Measurements from ENCODE around the gene TRABD2A. TPM values are rescaled to one million over a fixed set of nuclear protein-coding genes. Genes with fewer than 3 reads are reported as not detected.
"Not testable (repeated sequence)": the region's sequence is repeated elsewhere in the genome, so short reads cannot be mapped to it uniquely, and the experiment has no call there.

The TRABD2A gene
- total RNA-seq, 5 donors from 2014 or later (not counting 1 experiment from before 2014, with no cell fraction given) = 77.3 to 219 (median 106) TPM

GRCh38 chr2:84923009-84923408 is 42.1 kb upstream of the TRABD2A start:
- H3K4me1 Mint-ChIP-seq = peaks cover 59 to 69% (median 60%) of the 10 kb centered on the region in 3 donors
- no peak overlapping the region for H3K27ac ChIP-seq (ENCODE audit: low read length)
- POLR2A ChIA-PET = no interaction called here

GRCh38 chr2:84919885-84920580 is 39.1 kb upstream of the TRABD2A start:
- H3K9me3 Mint-ChIP-seq = no peaks in the 10 kb centered on the region
- peaks cover 41 to 54% (median 43%) of the 10 kb centered on the region in 3 donors for H3K4me1 Mint-ChIP-seq
- peak overlapping the region; percentile 87 to 93 for H3K27ac Mint-ChIP-seq
- Histone ChIP-seq H3K4me3 (ENCODE audit: control insufficient read depth in 1 of 2, extremely low read depth in 1 of 2, low read length in 1 of 2) (no peak overlapping the region), H3K27ac (ENCODE audit: low read length) (peak overlapping the region; percentile 26), H3K27me3 (replicated peaks in 1 of 2; ENCODE audit: control insufficient read depth in 2 of 2, extremely low read depth in 1 of 2, insufficient read depth in 2 of 2, low read length in 1 of 2) (no peaks in the 10 kb centered on the region), H3K4me1 (ENCODE audit: control insufficient read depth in 1 of 2, extremely low read depth in 1 of 2, insufficient read depth in 2 of 2, low read length in 2 of 2) (peaks cover 25 to 40% of the 10 kb centered on the region in 2 experiments), H3K9me3 (no peaks in the 10 kb centered on the region), H3K36me3 (ENCODE audit: control insufficient read depth in 2 of 2, extremely low read depth in 1 of 2, insufficient read depth in 1 of 2, low read length in 1 of 2) (no peaks in the 10 kb centered on the region)
- H3K27me3 Mint-ChIP-seq = no peaks in the 10 kb centered on the region
- no peaks in the 10 kb centered on the region for H3K36me3 Mint-ChIP-seq
- POLR2A ChIA-PET = interaction anchor here (0.6 to 1.3 kb wide), 4 partner anchors 14 to 179 kb away, joined by 3 to 4 read pairs (median 3); partner anchors contain the start of gene TMSB10 (in 1 of the 2)
- peak; percentile 56 to 75 (median 57) for ATAC-seq (replicated peaks in 1 of 4)
- CTCF ChIA-PET = interaction anchor here (0.6 to 1.2 kb wide), 3 partner anchors 13 to 79 kb away, joined by 3 to 4 read pairs (median 3); no protein-coding TSS in a partner anchor
- H3K4me3 Mint-ChIP-seq = peak overlapping the region; percentile 46 to 58 (median 50)
- 48% methylated on average over 5 of the region's 7 CpGs for WGBS (ENCODE audit: insufficient coverage)
- DNase-seq = peak in 14 of 35 experiments; percentile 21 to 57 (median 38)

More at GRCh38 chr2:84923009-84923408, 42.1 kb upstream of the TRABD2A start:
- Histone ChIP-seq H3K4me1 (ENCODE audit: control insufficient read depth in 1 of 2, extremely low read depth in 1 of 2, insufficient read depth in 2 of 2, low read length in 2 of 2) (peaks cover 34 to 65% of the 10 kb centered on the region in 2 experiments), H3K27me3 (replicated peaks in 1 of 2; ENCODE audit: control insufficient read depth in 2 of 2, extremely low read depth in 1 of 2, insufficient read depth in 2 of 2, low read length in 1 of 2) (no peaks in the 10 kb centered on the region), H3K36me3 (ENCODE audit: control insufficient read depth in 2 of 2, extremely low read depth in 1 of 2, insufficient read depth in 1 of 2, low read length in 1 of 2) (no peaks in the 10 kb centered on the region), H3K4me3 (ENCODE audit: control insufficient read depth in 1 of 2, extremely low read depth in 1 of 2, low read length in 1 of 2) (no peak overlapping the region), H3K9me3 (no peaks in the 10 kb centered on the region)
- Mint-ChIP-seq H3K36me3 (no peaks in the 10 kb centered on the region), H3K27ac (peak overlapping the region; percentile 44 to 75), H3K9me3 (no peaks in the 10 kb centered on the region), H3K27me3 (no peaks in the 10 kb centered on the region), H3K4me3 (no peak overlapping the region)
- DNase-seq (no peak), ATAC-seq (replicated peaks in 1 of 4) (no peak)
- CTCF ChIA-PET = interaction anchor here (0.6 to 1.0 kb wide), 5 partner anchors 13 to 1263 kb away, joined by 3 to 5 read pairs (median 4); no protein-coding TSS in a partner anchor

GRCh38 chr2:84918430-84918829 is 37.5 kb upstream of the TRABD2A start:
- no peaks in the 10 kb centered on the region for H3K27me3 ChIP-seq (replicated peaks in 1 of 2; ENCODE audit: control insufficient read depth in 2 of 2, extremely low read depth in 1 of 2, insufficient read depth in 2 of 2, low read length in 1 of 2)
- H3K27ac ChIP-seq (ENCODE audit: low read length) = peak overlapping the region; percentile 19
- Mint-ChIP-seq H3K4me3 (peak overlapping the region in 1 of 3 donors; percentile 38), H3K36me3 (no peaks in the 10 kb centered on the region), H3K4me1 (peaks cover 30 to 43% (median 30%) of the 10 kb centered on the region in 3 donors), H3K27me3 (no peaks in the 10 kb centered on the region), H3K9me3 (no peaks in the 10 kb centered on the region), H3K27ac (peak overlapping the region; percentile 87 to 93)
- ATAC-seq (replicated peaks in 1 of 4) (no peak), DNase-seq (no peak)
- ChIA-PET POLR2A (interaction anchor here (0.5 to 1.0 kb wide), 3 partner anchors 12 to 402 kb away, joined by 3 to 6 read pairs (median 5); partner anchors contain the start of gene DNAH6 (in 1 of the 2)), CTCF (interaction anchor here (0.6 kb wide), 4 partner anchors 11 to 93 kb away, joined by 3 to 11 read pairs (median 5); no protein-coding TSS in a partner anchor)
- WGBS (ENCODE audit: insufficient coverage) = no CpG with 5 or more reads among the region's 2 CpGs
- peaks cover 19 to 24% of the 10 kb centered on the region in 2 experiments for H3K4me1 ChIP-seq (ENCODE audit: control insufficient read depth in 1 of 2, extremely low read depth in 1 of 2, insufficient read depth in 2 of 2, low read length in 2 of 2)
- no peaks in the 10 kb centered on the region for H3K9me3 ChIP-seq
- H3K36me3 ChIP-seq (ENCODE audit: control insufficient read depth in 2 of 2, extremely low read depth in 1 of 2, insufficient read depth in 1 of 2, low read length in 1 of 2) = no peaks in the 10 kb centered on the region
- no peak overlapping the region for H3K4me3 ChIP-seq (ENCODE audit: control insufficient read depth in 1 of 2, extremely low read depth in 1 of 2, low read length in 1 of 2)

- H3K4me3 ChIP-seq (ENCODE audit: control insufficient read depth in 1 of 2, extremely low read depth in 1 of 2, low read length in 1 of 2); H3K36me3 Mint-ChIP-seq; H3K9me3 Mint-ChIP-seq; H3K27me3 Mint-ChIP-seq; H3K9me3 ChIP-seq; H3K27me3 ChIP-seq (replicated peaks in 1 of 2; ENCODE audit: control insufficient read depth in 2 of 2, extremely low read depth in 1 of 2, insufficient read depth in 2 of 2, low read length in 1 of 2); H3K27ac ChIP-seq (ENCODE audit: low read length); ATAC-seq (replicated peaks in 1 of 4); DNase-seq; H3K36me3 ChIP-seq (ENCODE audit: control insufficient read depth in 2 of 2, extremely low read depth in 1 of 2, insufficient read depth in 1 of 2, low read length in 1 of 2): not testable (repeated sequence)
- H3K27ac Mint-ChIP-seq = peak overlapping the region in 1 of 2 donors; percentile 93
- H3K4me1 ChIP-seq (ENCODE audit: control insufficient read depth in 1 of 2, extremely low read depth in 1 of 2, insufficient read depth in 2 of 2, low read length in 2 of 2) = peaks cover 19 to 23% of the 10 kb centered on the region in 2 experiments
- ChIA-PET POLR2A (interaction anchor here (0.6 to 1.0 kb wide), 3 partner anchors 11 to 401 kb away, joined by 3 to 6 read pairs (median 5); partner anchors contain the start of gene DNAH6 (in 1 of the 2)), CTCF (interaction anchor here in 1 of 2 donors (0.9 kb wide), 1 partner anchor 11 kb away, joined by 5 read pairs; no protein-coding TSS in a partner anchor)
- H3K4me3 Mint-ChIP-seq = peak overlapping the region in 1 of 3 donors; percentile 38
- WGBS (ENCODE audit: insufficient coverage) = no CpG with 5 or more reads among the region's 5 CpGs
- peaks cover 28 to 39% (median 30%) of the 10 kb centered on the region in 3 donors for H3K4me1 Mint-ChIP-seq
Measured at GRCh38 chr2:84917821-84918220, 36.9 kb upstream of the TRABD2A start.

- H3K27me3 Mint-ChIP-seq; H3K9me3 ChIP-seq; H3K36me3 Mint-ChIP-seq; H3K27me3 ChIP-seq (replicated peaks in 1 of 2; ENCODE audit: control insufficient read depth in 2 of 2, extremely low read depth in 1 of 2, insufficient read depth in 2 of 2, low read length in 1 of 2); POLR2A ChIA-PET; H3K27ac Mint-ChIP-seq; H3K9me3 Mint-ChIP-seq; CTCF ChIA-PET; DNase-seq; H3K4me3 ChIP-seq (ENCODE audit: control insufficient read depth in 1 of 2, extremely low read depth in 1 of 2, low read length in 1 of 2); H3K27ac ChIP-seq (ENCODE audit: low read length); H3K36me3 ChIP-seq (ENCODE audit: control insufficient read depth in 2 of 2, extremely low read depth in 1 of 2, insufficient read depth in 1 of 2, low read length in 1 of 2); H3K4me3 Mint-ChIP-seq; ATAC-seq (replicated peaks in 1 of 4): not testable (repeated sequence)
- WGBS (ENCODE audit: insufficient coverage) = 96% methylated on average over 8 of the region's 24 CpGs
- peaks cover 19 to 20% of the 10 kb centered on the region in 2 experiments for H3K4me1 ChIP-seq (ENCODE audit: control insufficient read depth in 1 of 2, extremely low read depth in 1 of 2, insufficient read depth in 2 of 2, low read length in 2 of 2)
- peaks cover 30 to 37% (median 34%) of the 10 kb centered on the region in 3 donors for H3K4me1 Mint-ChIP-seq
Measured at GRCh38 chr2:84915675-84916074, 34.8 kb upstream of the TRABD2A start.

GRCh38 chr2:84914334-84914733 is 33.5 kb upstream of the TRABD2A start:
- H3K4me1 ChIP-seq (ENCODE audit: control insufficient read depth in 1 of 2, extremely low read depth in 1 of 2, insufficient read depth in 2 of 2, low read length in 2 of 2) = peaks cover 10 to 13% of the 10 kb centered on the region in 2 experiments
- peaks cover 2 to 10% (median 3%) of the 10 kb centered on the region in 3 donors for H3K9me3 Mint-ChIP-seq
- no peak for ATAC-seq (replicated peaks in 1 of 4)
- H3K36me3 ChIP-seq (ENCODE audit: control insufficient read depth in 2 of 2, extremely low read depth in 1 of 2, insufficient read depth in 1 of 2, low read length in 1 of 2) = no peaks in the 10 kb centered on the region
- H3K27ac ChIP-seq (ENCODE audit: low read length) = no peak overlapping the region
- peaks cover 19 to 34% (median 30%) of the 10 kb centered on the region in 3 donors for H3K4me1 Mint-ChIP-seq
- no peak overlapping the region for H3K4me3 ChIP-seq (ENCODE audit: control insufficient read depth in 1 of 2, extremely low read depth in 1 of 2, low read length in 1 of 2)
- ChIA-PET POLR2A (no interaction called here), CTCF (interaction anchor here in 1 of 2 donors (1.5 kb wide), 1 partner anchor 12 kb away, joined by 5 read pairs; no protein-coding TSS in a partner anchor)
- H3K4me3 Mint-ChIP-seq = no peak overlapping the region
- no peak for DNase-seq
- H3K27me3 ChIP-seq (replicated peaks in 1 of 2; ENCODE audit: control insufficient read depth in 2 of 2, extremely low read depth in 1 of 2, insufficient read depth in 2 of 2, low read length in 1 of 2) = no peaks in the 10 kb centered on the region
- H3K9me3 ChIP-seq = no peaks in the 10 kb centered on the region
- 100% methylated on average over 1 of the region's 6 CpGs for WGBS (ENCODE audit: insufficient coverage)
- H3K36me3 Mint-ChIP-seq = no peaks in the 10 kb centered on the region
- no peaks in the 10 kb centered on the region for H3K27me3 Mint-ChIP-seq
- no peak overlapping the region for H3K27ac Mint-ChIP-seq

Data from T-cell (primary cell).